NCI-H2227 (cell line): ENCODE measurements around the gene CD300A.

Experiments used
- DNase-seq: peaks from one replicate; lab custom pipeline; 2025; ENCODE audit not compliant: unreplicated experiment; lab: John Stamatoyannopoulos, UW

The CD300A gene

DNA sequence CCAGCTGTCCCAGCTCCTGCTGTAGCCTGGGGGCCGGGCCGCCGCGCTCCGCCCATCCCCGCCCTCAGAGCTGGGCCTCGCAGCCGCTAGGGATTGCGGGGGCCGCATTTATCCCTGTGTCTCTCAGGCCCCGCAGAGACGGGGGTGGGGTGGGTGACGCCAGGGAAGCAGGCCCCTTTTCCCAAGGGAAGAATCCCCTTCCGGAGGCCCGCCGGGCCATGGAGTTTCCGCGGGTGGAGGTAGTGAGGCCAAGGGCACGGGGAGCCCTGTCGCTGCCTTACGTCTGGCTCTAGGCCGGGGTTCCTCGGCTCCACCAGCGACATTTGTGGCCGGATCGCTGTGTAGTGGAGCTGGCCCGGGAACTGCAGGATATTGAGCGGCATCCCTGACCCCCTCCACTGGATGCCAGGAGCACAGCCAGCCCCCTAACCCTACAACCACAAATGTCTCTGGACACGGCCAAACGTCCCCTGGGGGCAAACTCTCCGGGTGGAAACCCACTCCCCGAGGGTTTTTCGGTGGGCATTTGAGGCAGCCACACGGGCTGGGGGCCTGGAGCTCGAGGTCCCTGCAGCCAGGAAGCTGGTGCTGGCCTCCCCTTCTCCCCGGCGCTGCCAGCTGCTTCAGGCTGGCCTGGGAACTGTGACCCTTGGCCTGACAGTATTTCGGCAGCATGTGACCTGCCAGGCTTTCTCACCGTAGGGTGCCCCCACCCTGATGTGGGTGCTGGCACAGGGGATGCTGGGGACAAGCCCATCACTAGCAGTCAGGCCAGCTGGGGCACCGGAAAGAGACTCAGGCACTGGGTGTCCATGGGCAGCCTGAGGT is 12.0 kb upstream of the CD300A start:
- DNase-seq, result peak; percentile 93

DNA sequence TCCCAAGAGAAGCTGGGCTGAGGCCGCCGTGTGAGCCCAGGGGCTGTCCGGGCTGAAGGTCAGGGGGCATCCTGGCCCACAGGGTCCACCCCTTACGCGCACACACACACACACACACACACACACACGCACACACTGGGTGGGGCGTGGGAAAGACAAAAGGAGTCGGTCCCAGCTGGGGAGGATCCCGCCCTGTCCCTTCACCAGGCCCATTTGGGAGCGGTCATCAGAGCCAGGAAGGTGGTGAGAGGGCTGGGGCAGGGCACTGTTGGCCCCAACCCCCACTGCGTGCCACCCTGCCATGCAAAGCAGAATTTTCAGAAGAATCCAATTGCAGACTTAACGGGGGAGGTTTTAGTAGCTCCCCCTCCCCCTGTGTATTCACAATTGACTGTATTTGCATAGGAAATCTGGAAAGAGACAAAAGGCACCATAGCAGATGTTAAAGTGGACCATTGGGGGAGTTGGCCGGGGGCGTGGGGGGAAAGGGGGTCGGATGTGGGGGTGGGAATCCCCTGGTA is 11.3 kb upstream of the CD300A start:
- DNase-seq, result no peak

DNA sequence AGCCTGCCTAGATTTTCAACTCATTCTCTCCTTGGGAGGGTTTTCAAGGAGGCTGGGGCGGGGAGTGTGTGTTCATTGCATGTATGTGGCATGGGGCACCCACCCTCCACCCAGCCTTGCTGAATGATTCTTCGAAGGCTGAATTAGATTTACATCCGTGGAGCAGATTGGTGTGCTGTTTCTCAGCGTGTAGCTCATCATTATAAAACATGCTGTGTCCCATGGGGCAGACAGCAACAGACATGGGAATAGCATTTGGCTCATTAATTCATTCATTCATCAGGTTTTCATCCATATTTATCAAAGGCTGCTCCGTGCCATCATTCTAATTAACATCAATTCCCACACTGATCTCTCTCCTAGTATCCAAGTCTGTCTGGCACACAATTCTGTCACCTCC is 10.6 kb upstream of the CD300A start:
- DNase-seq, result no peak

DNA sequence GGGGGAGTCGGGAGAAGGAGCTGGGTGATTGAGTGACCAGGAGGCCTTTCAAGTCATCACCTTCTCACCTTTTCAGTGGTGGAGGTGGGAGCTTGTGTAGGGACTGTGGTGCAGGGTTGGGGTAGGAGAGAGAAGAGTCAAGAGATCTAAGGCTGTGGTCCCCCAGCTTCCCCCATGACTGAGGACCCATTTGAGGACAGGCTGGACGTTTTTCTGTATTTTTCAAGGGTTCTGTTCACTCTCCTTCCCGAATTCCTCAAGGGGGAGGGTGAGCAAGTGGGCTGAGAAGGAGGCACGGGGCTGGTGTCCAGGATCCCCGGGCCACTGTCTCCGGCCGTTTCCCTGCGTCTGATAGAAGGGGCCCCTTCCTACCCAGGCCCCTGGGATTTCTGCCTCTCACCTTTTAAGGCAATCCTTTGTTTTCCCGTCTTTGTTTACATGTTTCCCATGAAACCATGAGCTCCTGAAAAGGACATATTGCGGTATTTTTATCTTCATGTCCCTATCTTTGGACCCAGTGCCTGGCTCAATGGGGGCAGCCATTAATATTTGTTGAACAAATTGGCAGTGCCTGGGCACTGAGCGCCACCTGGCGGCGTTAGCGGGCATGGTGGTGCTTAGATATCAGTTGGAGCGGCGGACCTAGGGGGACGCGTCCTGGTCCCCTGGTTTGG is 9.2 kb upstream of the CD300A start:
- DNase-seq, result peak; percentile 85

DNA sequence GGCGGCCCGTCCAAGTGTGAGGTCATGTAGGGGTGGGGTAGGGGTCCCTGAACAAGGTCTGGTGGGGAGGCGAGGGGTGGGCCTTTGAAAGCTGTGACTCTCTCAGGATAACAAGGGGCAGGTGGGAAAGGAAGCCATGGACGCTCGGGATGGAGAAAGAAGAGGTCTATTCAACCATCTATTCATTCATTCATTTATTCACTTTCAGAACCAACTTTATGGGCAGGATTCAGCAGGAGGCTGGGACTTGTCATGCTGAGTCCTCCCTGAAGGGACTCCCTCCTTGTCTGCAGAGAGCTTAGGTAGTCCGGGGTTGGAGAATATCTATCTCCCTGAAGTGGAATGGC is 8.6 kb upstream of the CD300A start:
- DNase-seq, result no peak

DNA sequence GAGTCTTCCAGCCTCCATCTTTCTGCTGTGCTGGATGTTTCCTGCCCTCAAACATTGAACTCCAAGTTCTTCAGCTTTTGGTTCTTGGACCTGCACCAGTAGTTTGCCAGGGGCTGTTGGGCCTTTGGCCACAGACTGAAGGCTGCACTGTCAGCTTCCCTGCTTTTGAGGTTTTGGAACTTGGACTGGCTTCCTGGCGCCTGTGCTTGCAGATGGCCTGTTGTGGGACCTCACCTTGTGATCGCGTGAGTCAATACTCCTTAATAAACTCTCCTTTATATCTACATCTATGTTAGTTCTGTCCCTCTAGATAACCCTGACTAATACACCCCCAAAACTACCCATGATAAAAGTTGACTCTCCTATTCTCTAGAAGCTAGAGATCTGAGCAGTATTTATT is 7.6 kb upstream of the CD300A start:
- DNase-seq, result no peak

DNA sequence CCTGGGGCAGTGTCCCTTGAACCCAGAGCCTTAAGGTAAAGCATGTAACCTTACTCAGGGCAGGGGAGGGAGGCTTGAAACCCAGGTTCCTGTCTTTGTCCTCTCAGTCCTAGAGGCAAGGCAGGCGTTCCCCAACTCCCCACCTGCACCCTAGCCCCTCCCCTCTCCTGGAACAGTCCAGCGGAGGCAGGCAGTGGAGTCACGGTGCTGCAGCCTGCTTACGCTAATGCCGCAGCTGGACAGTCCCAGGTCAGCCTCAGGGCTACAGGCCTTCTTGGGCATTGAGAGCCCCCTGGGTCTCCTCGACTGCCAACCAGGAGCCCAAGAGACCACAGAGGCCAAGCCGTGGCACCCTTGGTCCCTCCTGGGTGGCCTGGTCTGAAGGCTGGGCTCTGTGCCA is 6.8 kb upstream of the CD300A start:
- DNase-seq, result no peak

DNA sequence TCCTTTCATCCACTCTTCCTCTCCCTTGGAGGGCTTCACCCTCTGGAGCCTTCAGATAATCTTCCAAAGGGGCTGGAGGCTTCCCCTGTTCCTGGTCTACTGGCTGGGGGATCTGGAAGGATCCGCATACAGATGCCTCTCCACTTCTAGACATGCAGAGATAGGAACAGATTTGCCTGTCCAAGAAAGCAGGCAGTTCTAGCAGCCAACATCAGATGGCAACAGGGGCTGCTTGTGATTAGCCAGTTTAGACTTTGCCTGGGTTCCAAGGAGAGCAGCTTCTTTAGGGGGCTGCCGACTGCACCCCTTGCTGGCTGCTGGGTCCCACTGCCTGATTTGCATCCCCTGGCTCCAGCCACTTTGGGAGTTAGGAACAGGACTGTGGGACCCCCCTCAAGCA is 6.2 kb upstream of the CD300A start:
- DNase-seq, result no peak

DNA sequence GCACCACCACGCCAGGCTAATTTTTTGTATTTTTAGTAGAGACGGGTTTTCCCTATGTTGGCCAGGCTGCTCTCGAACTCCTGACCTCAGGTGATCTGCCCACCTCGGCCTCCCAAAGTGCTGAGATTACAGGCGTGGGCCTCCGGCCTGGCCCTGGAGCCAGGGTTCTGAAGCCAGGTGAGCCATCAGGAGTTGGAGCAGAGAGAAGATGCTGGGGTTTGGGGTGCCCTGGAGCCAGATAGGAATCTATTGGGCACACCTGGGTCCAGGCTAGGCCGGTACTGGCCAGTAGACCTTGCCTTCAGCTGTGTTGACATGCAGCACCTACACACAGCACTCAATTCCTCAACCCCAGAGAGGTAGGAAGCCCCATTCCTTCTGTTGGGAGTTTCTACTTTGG is 5.4 kb upstream of the CD300A start:
- no peak for DNase-seq

DNA sequence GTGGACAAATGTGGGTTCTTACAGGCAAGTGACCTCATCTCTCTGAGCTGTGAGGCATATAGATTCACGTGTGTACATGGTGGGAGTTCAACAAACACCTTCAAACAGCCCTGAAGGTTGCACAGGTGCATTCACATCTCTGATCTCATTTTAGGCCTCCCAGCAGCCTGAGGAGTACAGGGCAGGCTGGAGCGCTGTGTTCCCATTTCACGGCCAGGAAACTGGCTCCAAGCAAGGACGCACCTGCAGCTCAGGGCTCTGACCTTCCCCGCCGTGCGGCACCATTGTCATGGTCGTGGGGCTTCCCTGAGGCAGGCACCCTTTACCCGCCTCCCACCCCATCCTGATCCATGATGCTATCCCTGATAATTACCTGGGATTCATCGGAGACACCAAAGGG is 4.8 kb upstream of the CD300A start:
- DNase-seq, result no peak

DNA sequence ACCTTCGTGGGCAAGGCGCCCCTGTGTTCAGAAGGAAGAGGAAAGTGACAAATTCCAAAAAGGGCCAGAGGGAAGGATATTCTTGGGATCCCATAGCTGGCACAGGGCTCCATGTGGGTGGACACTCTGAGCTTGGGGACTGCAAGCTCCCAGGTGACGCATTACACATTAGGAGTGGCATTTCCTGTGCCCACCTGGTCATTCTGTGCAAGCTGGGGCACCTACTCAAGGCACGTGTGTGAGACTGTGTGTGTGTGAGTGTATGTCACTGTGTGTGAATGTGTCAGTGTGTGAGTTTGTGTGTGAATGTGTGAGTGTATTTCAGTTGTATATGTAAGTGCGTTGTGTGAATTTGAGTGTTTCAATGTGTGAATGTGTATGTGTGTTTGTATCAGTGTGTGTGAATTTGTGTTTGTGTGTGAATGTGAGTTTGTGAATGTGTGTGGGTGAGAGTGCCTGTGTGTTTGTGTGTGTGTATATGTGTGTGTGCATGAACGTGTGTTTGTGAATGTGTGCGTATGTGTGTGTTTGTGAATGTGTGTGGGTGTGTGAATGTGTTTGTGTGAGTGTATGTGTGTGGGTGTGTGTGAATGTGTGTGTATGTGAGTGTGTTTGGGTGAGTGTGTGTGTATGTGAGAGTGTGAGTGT is 1.6 kb upstream of the CD300A start:
- DNase-seq, result no peak

DNA sequence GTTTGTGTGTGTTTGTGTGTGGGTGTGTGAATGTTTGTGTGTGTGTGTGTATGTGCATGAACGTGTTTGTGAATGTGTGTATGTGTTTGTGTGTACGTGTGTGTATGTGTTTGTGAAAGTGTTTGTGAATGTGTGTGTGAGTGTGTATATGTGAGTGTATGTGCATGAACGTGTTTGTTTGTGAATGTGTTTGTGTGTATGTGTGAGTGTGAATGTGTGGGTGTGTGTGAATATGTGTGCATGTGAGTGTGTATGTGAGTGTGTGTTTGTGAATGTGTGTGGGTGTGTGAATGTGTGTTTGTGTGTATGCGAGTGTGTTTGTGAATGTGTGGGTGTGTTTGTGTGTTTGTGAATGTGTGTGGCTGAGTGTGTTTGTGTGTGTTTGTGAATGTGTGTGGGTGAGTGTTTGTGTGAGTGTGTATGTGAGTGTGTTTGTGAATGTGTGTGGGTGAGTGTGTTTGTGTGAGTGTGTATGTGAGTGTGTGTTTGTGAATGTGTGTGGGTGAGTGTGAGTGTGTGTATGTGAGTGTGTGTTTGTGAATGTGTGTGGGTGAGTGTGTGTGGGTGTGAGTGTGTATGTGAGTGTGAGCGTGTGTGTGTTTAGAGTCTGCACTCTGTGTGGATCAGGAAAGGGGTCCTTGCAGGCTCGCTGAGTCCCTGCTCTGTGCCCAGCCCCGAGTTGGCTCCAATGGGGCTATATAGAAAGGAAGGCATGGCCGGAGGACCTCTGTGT is 890 bp upstream of the CD300A start:
- no peak for DNase-seq

DNA sequence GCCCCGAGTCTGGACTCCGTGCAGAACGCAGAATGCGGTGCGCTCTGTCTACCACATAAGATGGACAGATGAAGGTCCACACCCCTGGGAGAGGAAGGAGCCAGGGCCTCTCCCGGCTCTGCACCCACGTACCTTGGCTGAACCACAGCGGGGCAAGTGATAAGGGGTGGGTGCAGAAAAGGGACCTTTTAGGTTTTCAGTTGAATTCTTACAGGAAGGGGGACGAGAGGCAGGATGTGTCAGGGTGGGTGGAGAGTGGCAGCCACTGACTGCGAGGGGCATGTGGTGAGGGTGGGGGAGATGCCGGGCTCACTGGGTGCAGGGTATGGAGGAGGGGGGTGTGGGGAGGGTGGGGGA is 372 bp downstream of the CD300A start:
- DNase-seq, result no peak

DNA sequence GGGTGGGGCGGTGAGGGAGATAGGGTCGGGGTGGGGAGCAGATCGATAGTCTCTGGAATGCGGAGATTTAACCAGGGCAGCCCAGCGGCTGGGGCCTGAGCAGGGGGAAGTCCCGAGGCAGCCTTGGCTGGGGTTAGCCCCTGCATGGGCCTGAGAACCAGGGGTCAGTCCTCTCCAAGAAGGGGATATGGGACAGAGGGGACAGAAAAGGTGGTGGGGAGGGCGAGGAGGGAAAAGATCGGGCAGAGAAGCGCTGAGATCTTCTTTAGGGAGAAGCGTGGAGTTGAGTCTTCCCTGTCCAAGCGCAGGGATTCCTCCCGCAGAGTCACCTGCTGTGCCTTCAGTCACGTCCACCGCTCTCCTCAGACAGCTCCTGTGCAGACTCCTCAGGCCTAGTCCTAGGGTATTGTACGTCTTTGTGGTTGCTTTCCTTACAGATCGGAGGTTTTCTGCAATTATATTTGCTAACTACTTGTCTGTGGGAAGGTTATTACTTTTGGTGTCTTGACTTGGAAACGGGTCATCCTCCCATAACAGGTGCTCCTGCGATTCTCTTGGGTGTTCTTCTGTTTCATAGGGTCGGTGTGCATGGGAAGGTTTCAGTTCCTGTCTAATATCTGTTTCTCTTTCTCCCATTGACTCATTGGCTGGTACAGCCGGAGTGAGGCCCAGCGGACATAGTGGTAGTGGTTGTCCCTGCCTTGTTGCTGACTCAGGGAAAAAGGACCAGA is 952 bp downstream of the CD300A start:
- no peak for DNase-seq

DNA sequence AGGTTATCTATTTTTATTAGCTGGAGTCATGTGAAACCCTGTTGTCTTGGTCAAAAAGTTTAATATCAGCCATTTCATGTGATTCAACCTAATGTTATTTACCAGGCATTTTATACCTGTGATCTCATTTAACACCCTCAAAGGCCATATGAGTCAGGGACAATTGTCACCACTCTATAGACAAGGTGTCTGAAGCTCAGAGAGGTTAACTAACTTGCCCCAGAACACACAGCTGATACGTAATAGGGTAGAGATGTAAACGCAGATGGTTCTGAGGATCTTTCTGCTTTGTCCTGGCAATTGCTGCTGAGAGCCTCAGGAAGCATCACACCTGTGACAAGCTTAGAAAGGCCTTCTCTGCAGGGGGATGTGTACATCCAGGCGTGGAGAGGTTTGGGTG is 4.9 kb downstream of the CD300A start:
- no peak for DNase-seq

DNA sequence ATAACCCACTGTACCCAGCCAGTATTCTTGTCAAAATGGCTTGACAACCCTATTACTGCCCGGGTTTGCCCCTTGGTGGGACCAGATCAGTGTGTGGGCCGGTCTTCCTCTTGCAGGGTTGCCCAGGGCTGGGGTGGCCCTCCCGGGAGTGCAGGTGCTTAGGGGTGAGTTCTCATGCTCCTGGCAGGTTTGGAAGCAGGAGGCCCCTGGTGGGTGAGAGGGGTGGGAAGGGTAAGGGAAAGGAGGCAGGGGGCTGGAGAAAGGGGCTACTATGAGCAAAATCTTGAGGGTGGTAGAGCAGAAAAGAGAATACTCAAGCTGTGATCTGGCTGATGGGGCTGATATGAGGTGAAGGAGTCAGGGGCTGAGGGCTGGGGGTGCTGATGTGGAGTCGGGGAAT is 6.5 kb downstream of the CD300A start:
- no peak for DNase-seq

DNA sequence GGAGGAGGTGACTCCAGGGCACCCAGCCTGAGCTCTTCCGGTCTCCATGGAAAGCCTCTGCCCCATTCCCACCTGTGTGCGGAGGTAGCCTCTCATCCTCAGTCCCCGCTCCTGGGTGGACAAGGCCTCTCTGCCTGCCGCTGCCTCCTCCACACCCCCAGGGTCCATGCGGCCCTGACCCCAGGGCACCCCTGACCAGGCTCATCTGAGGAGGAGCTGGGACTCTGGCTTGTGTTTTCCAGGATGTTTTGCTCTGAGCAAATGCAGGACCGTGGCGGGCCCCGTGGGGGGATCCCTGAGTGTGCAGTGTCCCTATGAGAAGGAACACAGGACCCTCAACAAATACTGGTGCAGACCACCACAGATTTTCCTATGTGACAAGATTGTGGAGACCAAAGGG is 6.9 kb downstream of the CD300A start:
- no peak for DNase-seq

DNA sequence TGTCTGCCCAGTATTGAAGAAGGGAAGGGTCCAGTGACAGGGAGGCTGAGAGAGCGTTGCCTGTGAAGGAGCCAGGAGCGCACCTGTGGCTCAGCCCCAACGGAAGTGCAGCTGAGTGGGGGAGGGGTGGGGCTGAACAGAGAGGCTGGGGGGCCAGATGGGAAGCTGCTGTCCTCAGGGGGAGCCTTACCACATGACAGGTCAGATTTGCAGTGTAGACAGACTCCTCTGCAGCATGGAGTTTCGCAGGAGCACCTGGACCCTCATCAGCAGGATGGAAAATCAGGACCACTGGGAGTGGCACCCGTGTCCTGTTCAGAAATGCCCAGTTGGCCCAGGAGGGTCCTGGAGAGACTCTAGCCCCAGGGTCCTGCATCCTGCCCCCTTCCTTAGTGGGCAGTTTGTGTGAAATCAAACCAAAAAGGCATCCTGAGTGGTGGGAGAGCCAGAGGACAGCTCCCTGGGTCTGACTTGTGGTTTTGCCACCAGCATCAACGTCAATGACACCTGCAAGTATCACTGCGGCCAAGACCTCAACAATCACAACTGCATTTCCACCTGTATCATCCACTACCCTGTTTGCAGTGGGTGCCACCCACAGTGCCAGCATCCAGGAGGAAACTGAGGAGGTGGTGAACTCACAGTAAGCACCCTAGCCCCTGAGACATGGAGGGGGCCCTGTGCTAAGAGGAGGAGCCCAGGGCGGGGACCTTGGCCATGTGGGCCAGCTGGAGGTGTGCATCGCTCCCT is 7.8 kb downstream of the CD300A start:
- DNase-seq, result no peak

DNA sequence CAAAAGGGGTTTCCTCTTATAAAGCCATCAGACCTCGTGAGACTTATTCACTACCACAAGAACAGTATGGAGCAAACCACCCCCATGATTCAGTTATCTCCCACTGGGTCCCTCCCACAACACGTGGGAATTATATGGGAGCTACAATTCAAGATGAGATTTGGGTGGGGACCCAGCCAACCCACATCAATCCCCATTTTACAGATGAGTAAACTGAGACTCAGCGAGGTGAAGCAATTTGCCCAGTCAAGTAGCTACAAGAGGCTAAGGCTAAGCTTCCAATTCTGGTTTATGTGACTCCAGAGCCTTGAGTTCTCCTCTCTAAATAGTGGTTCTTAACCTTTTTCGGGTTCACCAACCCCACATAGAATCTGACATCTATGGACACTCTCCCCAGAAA is 8.8 kb downstream of the CD300A start:
- no peak for DNase-seq

DNA sequence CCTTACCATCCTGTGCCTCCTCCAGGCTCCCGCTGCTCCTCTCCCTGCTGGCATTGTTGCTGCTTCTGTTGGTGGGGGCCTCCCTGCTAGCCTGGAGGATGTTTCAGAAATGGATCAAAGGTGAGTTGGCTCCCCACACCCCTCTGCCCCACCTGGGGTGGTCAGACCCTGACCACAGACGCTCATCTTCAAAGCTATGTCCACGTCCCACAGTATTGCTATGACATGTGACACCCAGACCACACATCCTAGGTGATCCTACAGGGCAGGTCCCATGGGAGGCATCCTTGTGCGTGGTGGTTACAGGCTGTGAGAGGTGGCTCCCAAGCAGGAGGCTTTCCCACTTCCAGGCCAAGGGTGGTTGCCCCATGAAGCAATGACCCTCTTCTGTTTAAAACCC is 11.0 kb downstream of the CD300A start:
- no peak for DNase-seq
